Natural killer cell (primary cell): Measurements from ENCODE around the gene PARP2. TPM values are rescaled to one million over a fixed set of nuclear protein-coding genes. Genes with fewer than 3 reads are reported as not detected.

ENCODE experiments used
- ATAC-seq, 3 donors: fragments of 150-1000 bp in 2 of 3; fragments of 200-7000 bp in 1 of 3; cut with Tn5 transposase; 1 replicate in 1 of 3; 2 replicates in 2 of 3; pipeline ENCODE4 v1.10.0; 2021; ENCODE audit warnings: mild to moderate bottlenecking in 2 of 3, moderate library complexity in 2 of 3
- DNase-seq, 2 donors: peaks; one replicate each; pipeline versions ENCODE4 v3.0.0 to v3.0.0-alpha.2; 2013 to 2021; ENCODE audit warnings: mixed read lengths in 1 of 2
- H3K27ac ChIP-seq: one replicate; pipeline ENCODE4 v1.5.1; 2013; ENCODE audit warnings: mild to moderate bottlenecking, low read length
- H3K27me3 ChIP-seq: one replicate; pipeline ENCODE4 v1.6.1; 2013; ENCODE audit warnings: low read length; ENCODE audit not compliant: control insufficient read depth, insufficient read depth
- H3K36me3 ChIP-seq: one replicate; pipeline ENCODE4 v1.6.1; 2013; ENCODE audit warnings: low read length; ENCODE audit not compliant: control insufficient read depth, insufficient read depth
- H3K4me1 ChIP-seq: one replicate; pipeline ENCODE4 v1.6.1; 2013; ENCODE audit warnings: low read length; ENCODE audit not compliant: control insufficient read depth, insufficient read depth
- H3K4me3 ChIP-seq: one replicate; pipeline ENCODE4 v1.5.1; 2013; ENCODE audit warnings: low read length
- H3K9me3 ChIP-seq: one replicate; pipeline ENCODE4 v1.6.1; 2013; ENCODE audit warnings: low read length; ENCODE audit not compliant: control insufficient read depth, insufficient read depth
- H3K27ac Mint-ChIP-seq, 2 donors: one replicate each; pipeline ENCODE4 v1.8.0; 2022; ENCODE audit warnings: mild to moderate bottlenecking in 2 of 2, mixed read lengths in 2 of 2, moderate library complexity in 1 of 2
- H3K27me3 Mint-ChIP-seq, 2 donors: one replicate each; pipeline ENCODE4 v1.8.0; 2022; ENCODE audit warnings: low read depth in 2 of 2, mixed read lengths in 2 of 2
- H3K36me3 Mint-ChIP-seq: one replicate; pipeline ENCODE4 v1.8.0; 2022; ENCODE audit warnings: mixed read lengths
- H3K4me1 Mint-ChIP-seq, 2 donors: one replicate each; pipeline ENCODE4 v1.8.0; 2022; ENCODE audit warnings: mixed read lengths in 2 of 2
- H3K4me3 Mint-ChIP-seq: one replicate; pipeline ENCODE4 v1.8.0; 2022; ENCODE audit warnings: mild to moderate bottlenecking, moderate library complexity, mixed read lengths
- H3K9me3 Mint-ChIP-seq, 2 donors: one replicate each; pipeline ENCODE4 v1.8.0; 2022; ENCODE audit warnings: mixed read lengths in 2 of 2
- CTCF ChIP-seq: fragments of 200-600 bp; IDR thresholded peaks from one replicate; pipeline ENCODE4 v1.8.0; 2022; ENCODE audit warnings: antibody characterized with exemption
- WGBS: methylation state at CpG from one replicate; pipeline ENCODE4 v1.1.7; 2013; ENCODE audit warnings: missing lambda C conversion rate; ENCODE audit not compliant: insufficient coverage; 5-methylcytosine and 5-hydroxymethylcytosine counted together
- intact Hi-C: fragments of 100-400 bp; cut with micrococcal nuclease; formaldehyde crosslinking; loops from one replicate; pipeline ENCODE4 v1.14.2; 2022
- total RNA-seq, 4 donors: library from RNA; stranded (reverse); fragments of 120-200 nt in 1 of 4; gene quantifications; one replicate each; pipeline versions ENCODE4 v1.2.3 to v1.2.4, GENCODE V29; 2013 to 2022

PARP2 gene
- total RNA-seq, 3 donors from 2014 or later (not counting 1 experiment from before 2014, with no cell fraction given) = 18.2 to 28.3 (median 22.2) TPM

GRCh38 chr14:20384886-20385285, 41.5 kb downstream of the PARP2 start:
- Mint-ChIP-seq H3K36me3 (peaks cover 31% of the 10 kb centered on the region), H3K4me1 (no peaks in the 10 kb centered on the region), H3K27ac (peak overlapping the region in 1 of 2 donors; percentile 58), H3K27me3 (no peaks in the 10 kb centered on the region), H3K9me3 (no peaks in the 10 kb centered on the region), H3K4me3 (no peak overlapping the region)
- ATAC-seq (no peak), DNase-seq (no peak)
- Histone ChIP-seq H3K4me1 (no peaks in the 10 kb centered on the region), H3K9me3 (no peaks in the 10 kb centered on the region), H3K36me3 (peaks cover 94% of the 10 kb centered on the region), H3K27me3 (no peaks in the 10 kb centered on the region), H3K4me3 (no peak overlapping the region), H3K27ac (no peak overlapping the region)
- 94% methylated on average over 5 of the region's 5 CpGs for WGBS
- no peak for TF ChIP-seq CTCF
- intact Hi-C loops = no loop called here

GRCh38 chr14:20386276-20386855, 42.9 kb downstream of the PARP2 start:
- DNase-seq = no peak
- 97% methylated on average over 17 of the region's 17 CpGs for WGBS
- Mint-ChIP-seq H3K4me1 (no peaks in the 10 kb centered on the region), H3K27me3 (no peaks in the 10 kb centered on the region), H3K27ac (no peak overlapping the region), H3K9me3 (no peaks in the 10 kb centered on the region), H3K36me3 (peaks cover 20% of the 10 kb centered on the region), H3K4me3 (no peak overlapping the region)
- ATAC-seq = no peak
- no peak overlapping the region for H3K27ac ChIP-seq
- no peak overlapping the region for H3K4me3 ChIP-seq
- no peaks in the 10 kb centered on the region for H3K9me3 ChIP-seq
- H3K27me3 ChIP-seq = no peaks in the 10 kb centered on the region
- intact Hi-C loops = no loop called here
- no peaks in the 10 kb centered on the region for H3K4me1 ChIP-seq
- H3K36me3 ChIP-seq = peaks cover 93% of the 10 kb centered on the region
- TF ChIP-seq CTCF = no peak

GRCh38 chr14:20387576-20387975, 44.1 kb downstream of the PARP2 start:
- Mint-ChIP-seq H3K27ac (no peak overlapping the region), H3K36me3 (peaks cover 20% of the 10 kb centered on the region), H3K4me3 (no peak overlapping the region), H3K27me3 (no peaks in the 10 kb centered on the region), H3K9me3 (no peaks in the 10 kb centered on the region), H3K4me1 (no peaks in the 10 kb centered on the region)
- Histone ChIP-seq H3K36me3 (peaks cover 93% of the 10 kb centered on the region), H3K9me3 (no peaks in the 10 kb centered on the region), H3K4me3 (no peak overlapping the region), H3K27me3 (no peaks in the 10 kb centered on the region), H3K4me1 (no peaks in the 10 kb centered on the region), H3K27ac (no peak overlapping the region)
- TF ChIP-seq CTCF = no peak
- 75% methylated on average over 6 of the region's 6 CpGs for WGBS
- intact Hi-C loops = no loop called here
- ATAC-seq = no peak
- no peak for DNase-seq

GRCh38 chr14:20388159-20388558, 44.7 kb downstream of the PARP2 start:
- Mint-ChIP-seq H3K9me3 (no peaks in the 10 kb centered on the region), H3K27ac (no peak overlapping the region), H3K4me3 (no peak overlapping the region), H3K4me1 (no peaks in the 10 kb centered on the region), H3K27me3 (no peaks in the 10 kb centered on the region), H3K36me3 (peaks cover 20% of the 10 kb centered on the region)
- Histone ChIP-seq H3K4me3 (no peak overlapping the region), H3K27me3 (no peaks in the 10 kb centered on the region), H3K27ac (no peak overlapping the region), H3K4me1 (no peaks in the 10 kb centered on the region), H3K9me3 (no peaks in the 10 kb centered on the region), H3K36me3 (peaks cover 89% of the 10 kb centered on the region)
- DNase-seq (no peak), ATAC-seq (no peak)
- intact Hi-C loops = no loop called here
- WGBS = 94% methylated on average over 4 of the region's 4 CpGs
- no peak for TF ChIP-seq CTCF
